Effector memory CD8-positive, alpha-beta T cell (primary cell): Measurements from ENCODE around the gene GUCA1C.

Source experiments
- ATAC-seq: fragments of 150-1000 bp; cut with Tn5 transposase; replicated peaks from 2 replicates; pipeline ENCODE4 v1.10.0; 2021; ENCODE audit warnings: mild to moderate bottlenecking, moderate library complexity
- DNase-seq, 3 experiments: peaks; one replicate each; pipeline ENCODE4 v3.0.0; 2021
- H3K27ac Mint-ChIP-seq, 2 donors: one replicate each; pipeline ENCODE4 v1.8.0; 2022; ENCODE audit warnings: mild to moderate bottlenecking in 2 of 2, mixed read lengths in 2 of 2, moderate library complexity in 2 of 2
- H3K27me3 Mint-ChIP-seq, 2 donors: one replicate each; pipeline ENCODE4 v1.8.0; 2022; ENCODE audit warnings: mixed read lengths in 2 of 2
- H3K36me3 Mint-ChIP-seq: one replicate; pipeline ENCODE4 v1.8.0; 2022; ENCODE audit warnings: mild to moderate bottlenecking, moderate library complexity, mixed read lengths; ENCODE audit not compliant: insufficient read depth
- H3K4me1 Mint-ChIP-seq, 2 donors: one replicate each; pipeline ENCODE4 v1.8.0; 2022; ENCODE audit warnings: low read depth in 2 of 2, mixed read lengths in 2 of 2
- H3K4me3 Mint-ChIP-seq, 2 donors: one replicate each; pipeline ENCODE4 v1.8.0; 2022; ENCODE audit warnings: mild to moderate bottlenecking in 2 of 2, mixed read lengths in 2 of 2, moderate library complexity in 2 of 2
- H3K9me3 Mint-ChIP-seq, 2 donors: one replicate each; pipeline ENCODE4 v1.8.0; 2022; ENCODE audit warnings: mixed read lengths in 2 of 2

GUCA1C gene

GRCh38 chr3:108946292-108947285 is 7.1 kb downstream of the GUCA1C start:
- H3K9me3 Mint-ChIP-seq: no peaks in the 10 kb centered on the region
- H3K27ac Mint-ChIP-seq: no peak overlapping the region
- H3K4me1 Mint-ChIP-seq: no peaks in the 10 kb centered on the region
- H3K36me3 Mint-ChIP-seq: no peaks in the 10 kb centered on the region
- H3K27me3 Mint-ChIP-seq: peaks cover 28 to 33% of the 10 kb centered on the region in 2 donors
- ATAC-seq (no peak), DNase-seq (no peak)
- H3K4me3 Mint-ChIP-seq: no peak overlapping the region

DNA sequence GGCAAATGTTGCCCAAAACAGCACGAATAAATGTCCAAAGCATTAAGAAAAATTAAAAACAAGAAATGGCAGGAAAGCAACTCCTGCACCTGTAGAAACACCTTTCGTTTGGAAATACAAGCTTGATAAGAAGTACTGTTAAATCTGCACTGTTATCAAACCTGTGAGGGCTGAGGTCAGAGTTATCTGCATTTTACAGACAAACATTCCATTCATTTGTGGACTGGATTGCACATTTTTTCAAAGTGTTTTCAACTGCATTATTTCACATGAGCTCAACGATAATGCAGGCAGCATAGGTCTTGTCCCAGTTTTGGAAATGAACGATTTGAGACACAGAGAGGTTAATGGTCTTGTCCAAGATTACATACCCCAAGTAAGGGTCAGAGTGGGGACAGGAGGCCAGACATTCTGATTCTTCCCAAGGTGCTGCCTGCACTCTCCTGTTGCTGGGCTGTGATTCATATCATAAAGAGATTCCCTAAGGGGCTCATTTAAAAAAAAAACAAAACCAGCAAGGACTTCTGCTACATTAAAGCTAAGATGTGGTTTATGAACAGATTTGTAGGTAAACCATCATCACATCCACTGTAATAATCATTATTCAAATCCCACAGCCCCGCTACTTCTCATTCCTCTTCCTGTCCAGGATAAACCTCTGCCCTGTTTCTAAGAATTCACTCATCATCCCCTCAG is 13.0 kb downstream of the GUCA1C start:
- no peak overlapping the region for H3K4me3 Mint-ChIP-seq
- no peaks in the 10 kb centered on the region for H3K4me1 Mint-ChIP-seq
- no peaks in the 10 kb centered on the region for H3K36me3 Mint-ChIP-seq
- no peaks in the 10 kb centered on the region for H3K9me3 Mint-ChIP-seq
- H3K27ac Mint-ChIP-seq: no peak overlapping the region
- no peak for DNase-seq
- no peak for ATAC-seq
- peaks cover 0 to 10% of the 10 kb centered on the region in 2 donors for H3K27me3 Mint-ChIP-seq

- no peaks in the 10 kb centered on the region for H3K36me3 Mint-ChIP-seq
- no peak overlapping the region for H3K27ac Mint-ChIP-seq
- no peak for ATAC-seq
Observed at GRCh38 chr3:108940166-108940565, 13.5 kb downstream of the GUCA1C start.

GRCh38 chr3:108936924-108937689 is 16.6 kb downstream of the GUCA1C start:
- DNase-seq (no peak), ATAC-seq (no peak)
- no peaks in the 10 kb centered on the region for H3K4me1 Mint-ChIP-seq
- peaks cover 0 to 1% of the 10 kb centered on the region in 2 donors for H3K9me3 Mint-ChIP-seq
- no peak overlapping the region for H3K4me3 Mint-ChIP-seq
- H3K27ac Mint-ChIP-seq: no peak overlapping the region
- H3K27me3 Mint-ChIP-seq: peaks cover 0 to 12% of the 10 kb centered on the region in 2 donors
- no peaks in the 10 kb centered on the region for H3K36me3 Mint-ChIP-seq

More at GRCh38 chr3:108940166-108940565, 13.5 kb downstream of the GUCA1C start:
- no peaks in the 10 kb centered on the region for H3K9me3 Mint-ChIP-seq
- no peak for DNase-seq
- no peak overlapping the region for H3K4me3 Mint-ChIP-seq
- no peaks in the 10 kb centered on the region for H3K4me1 Mint-ChIP-seq
- peaks cover 0 to 10% of the 10 kb centered on the region in 2 donors for H3K27me3 Mint-ChIP-seq

DNA sequence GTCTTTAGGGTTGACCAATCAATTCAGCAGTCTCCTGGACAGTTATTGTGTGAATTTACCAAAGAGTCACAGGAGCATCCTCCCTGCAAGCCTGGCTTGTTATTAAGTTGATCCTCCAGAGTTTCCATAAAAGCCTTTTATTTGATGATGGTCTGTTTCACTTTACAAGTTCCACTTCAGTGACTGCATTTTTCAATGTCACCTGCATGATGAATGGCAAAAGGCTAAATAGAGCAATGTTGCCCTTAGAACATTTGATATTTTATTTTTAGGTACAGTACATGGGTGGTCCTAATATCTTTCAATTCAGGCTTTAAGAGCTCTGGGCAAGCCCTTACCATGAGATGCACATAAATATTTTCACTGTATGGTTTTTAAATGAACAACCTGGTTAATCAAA is 22.6 kb downstream of the GUCA1C start:
- Mint-ChIP-seq H3K36me3 (no peaks in the 10 kb centered on the region), H3K27me3 (peaks cover 40 to 53% of the 10 kb centered on the region in 2 donors), H3K4me1 (no peaks in the 10 kb centered on the region), H3K9me3 (peaks cover 0 to 1% of the 10 kb centered on the region in 2 donors), H3K4me3 (no peak overlapping the region), H3K27ac (no peak overlapping the region)
- DNase-seq (no peak), ATAC-seq (no peak)

DNA sequence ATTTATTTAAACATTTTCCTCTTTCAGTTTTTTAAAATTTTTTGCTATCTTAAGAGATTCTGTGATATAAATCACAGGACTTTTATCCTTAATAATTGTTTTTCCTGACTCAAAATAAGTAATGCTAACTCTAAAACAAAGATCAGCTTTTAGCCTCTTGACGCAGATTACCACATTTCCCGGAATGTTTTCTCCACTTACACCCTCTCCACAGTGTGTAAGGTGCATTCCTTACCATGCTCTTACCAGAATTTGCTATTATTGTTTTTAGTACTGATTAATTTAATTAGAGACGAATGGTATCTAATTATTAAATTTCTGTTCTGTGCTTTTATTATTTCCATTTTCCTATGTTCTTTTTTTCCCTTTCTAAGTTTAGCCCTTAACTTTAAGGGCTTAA is 34.8 kb downstream of the GUCA1C start:
- Mint-ChIP-seq H3K9me3 (no peaks in the 10 kb centered on the region), H3K4me1 (peaks cover 4 to 10% of the 10 kb centered on the region in 2 donors), H3K27ac (no peak overlapping the region), H3K27me3 (peaks cover 19 to 31% of the 10 kb centered on the region in 2 donors), H3K36me3 (no peaks in the 10 kb centered on the region), H3K4me3 (no peak overlapping the region)
- DNase-seq (no peak), ATAC-seq (no peak)

- Mint-ChIP-seq H3K9me3 (no peaks in the 10 kb centered on the region), H3K4me1 (peaks cover 6 to 14% of the 10 kb centered on the region in 2 donors), H3K36me3 (no peaks in the 10 kb centered on the region), H3K4me3 (peak overlapping the region; percentile 30 to 47), H3K27me3 (peaks cover 9 to 20% of the 10 kb centered on the region in 2 donors), H3K27ac (no peak overlapping the region)
- DNase-seq (peak; percentile 48 to 67 (median 55)), ATAC-seq (peak; percentile 95)
Observed at GRCh38 chr3:108914774-108915641, 38.7 kb downstream of the GUCA1C start.

GRCh38 chr3:108909799-108910198 is 43.9 kb downstream of the GUCA1C start:
- no peak for ATAC-seq
- peaks cover 4 to 12% of the 10 kb centered on the region in 2 donors for H3K4me1 Mint-ChIP-seq
- no peak overlapping the region for H3K27ac Mint-ChIP-seq
- H3K9me3 Mint-ChIP-seq: no peaks in the 10 kb centered on the region
- H3K4me3 Mint-ChIP-seq: no peak overlapping the region
- H3K36me3 Mint-ChIP-seq: no peaks in the 10 kb centered on the region
- peaks cover 0 to 9% of the 10 kb centered on the region in 2 donors for H3K27me3 Mint-ChIP-seq
- DNase-seq: no peak

DNA sequence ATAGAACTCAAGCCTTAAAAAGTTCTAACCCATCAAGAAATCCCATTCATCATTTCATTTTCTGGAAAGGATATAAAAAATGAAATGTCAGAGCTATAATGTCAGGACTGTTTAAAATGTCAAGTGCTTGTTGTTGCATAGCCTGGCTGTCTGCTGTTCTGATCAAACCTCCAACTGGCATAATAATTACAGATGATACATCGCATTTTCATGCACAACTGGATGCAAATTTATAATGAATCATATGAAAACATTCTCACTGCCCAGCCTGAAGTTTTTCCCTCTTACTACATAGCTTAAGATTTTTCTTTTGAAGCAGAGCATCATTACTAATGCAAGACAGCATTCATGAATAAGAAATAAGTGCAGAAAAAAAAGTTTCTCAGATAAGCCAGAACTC is 46.5 kb downstream of the GUCA1C start:
- no peak overlapping the region for H3K27ac Mint-ChIP-seq
- H3K27me3 Mint-ChIP-seq: peaks cover 0 to 9% of the 10 kb centered on the region in 2 donors
- H3K9me3 Mint-ChIP-seq: no peaks in the 10 kb centered on the region
- DNase-seq (no peak), ATAC-seq (no peak)
- no peaks in the 10 kb centered on the region for H3K36me3 Mint-ChIP-seq
- H3K4me3 Mint-ChIP-seq: no peak overlapping the region
- peaks cover 4 to 7% of the 10 kb centered on the region in 2 donors for H3K4me1 Mint-ChIP-seq

DNA sequence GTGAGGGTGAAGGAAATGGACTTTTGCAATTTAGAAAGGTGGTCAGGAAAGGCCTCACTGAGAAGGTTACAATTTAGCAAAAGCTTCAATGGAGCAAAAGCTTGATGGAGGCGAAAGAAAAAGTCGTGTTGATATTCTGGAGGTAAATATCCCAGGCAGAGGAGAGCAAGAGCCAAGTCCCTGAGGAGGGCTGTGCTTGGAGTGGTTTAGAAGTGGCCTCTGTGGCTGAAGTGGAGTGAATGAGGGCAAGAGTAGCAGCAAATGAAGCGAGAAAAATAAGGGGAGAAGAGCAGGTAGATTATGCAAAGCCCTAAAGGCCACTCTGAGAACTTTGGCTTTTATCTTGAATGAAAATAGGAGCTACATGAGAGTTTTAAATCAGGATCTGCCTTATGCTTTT is 54.1 kb downstream of the GUCA1C start:
- H3K27ac Mint-ChIP-seq: no peak overlapping the region
- H3K4me1 Mint-ChIP-seq: peaks cover 4 to 8% of the 10 kb centered on the region in 2 donors

GRCh38 chr3:108897883-108898282 is 55.8 kb downstream of the GUCA1C start:
- Mint-ChIP-seq H3K27ac (peak overlapping the region in 1 of 2 donors; percentile 17), H3K36me3 (no peaks in the 10 kb centered on the region), H3K9me3 (no peaks in the 10 kb centered on the region), H3K27me3 (peaks cover 0 to 14% of the 10 kb centered on the region in 2 donors), H3K4me3 (no peak overlapping the region), H3K4me1 (peaks cover 4 to 7% of the 10 kb centered on the region in 2 donors)
- DNase-seq (no peak), ATAC-seq (no peak)

More for the DNA sequence above, 54.1 kb downstream of the GUCA1C start:
- Mint-ChIP-seq H3K36me3 (no peaks in the 10 kb centered on the region), H3K27me3 (peaks cover 0 to 14% of the 10 kb centered on the region in 2 donors), H3K9me3 (no peaks in the 10 kb centered on the region), H3K4me3 (no peak overlapping the region)
- DNase-seq (no peak), ATAC-seq (no peak)

- ATAC-seq: no peak
- no peak for DNase-seq
- Mint-ChIP-seq H3K27me3 (peaks cover 0 to 14% of the 10 kb centered on the region in 2 donors), H3K4me1 (no peaks in the 10 kb centered on the region), H3K36me3 (no peaks in the 10 kb centered on the region), H3K27ac (no peak overlapping the region), H3K4me3 (no peak overlapping the region), H3K9me3 (no peaks in the 10 kb centered on the region)
Observed at GRCh38 chr3:108894981-108895380, 58.7 kb downstream of the GUCA1C start.
